HG03439 (cell line): ENCODE data around the gene TRIM72.
"Not testable (repeated sequence)": the region's sequence is repeated elsewhere in the genome, so short reads cannot be mapped to it uniquely, and the experiment has no call there.

Experiments used
- ATAC-seq: cut with Tn5 transposase; IDR thresholded peaks from one replicate; pipeline ENCODE4 v1.9.1; 2021; ENCODE audit warnings: mild to moderate bottlenecking, moderate library complexity; ENCODE audit not compliant: unreplicated experiment

Gene TRIM72

GRCh38 chr16:31278853-31279252, 64.9 kb downstream of the TRIM72 start:
- ATAC-seq = not testable (repeated sequence)
